Measurements from ENCODE around the gene HFM1. TPM values are rescaled to one million over a fixed set of nuclear protein-coding genes. Genes with fewer than 3 reads are reported as not detected.

Gene HFM1
- total RNA-seq, 1 donor from 2014 or later, result 0.29 TPM

- TF ChIP-seq CTCF (IDR thresholded peaks at IDR 0.05), result no peak
- Mint-ChIP-seq H3K27ac (no peak overlapping the region), H3K9me3 (peaks cover 8% of the 10 kb centered on the region), H3K27me3 (no peaks in the 10 kb centered on the region), H3K4me3 (no peak overlapping the region), H3K36me3 (ENCODE audit: low read depth) (no peaks in the 10 kb centered on the region), H3K4me1 (no peaks in the 10 kb centered on the region)
- CTCF ChIA-PET, result no interaction called here
- no peak for DNase-seq
- no peak for ATAC-seq (ENCODE audit: low read depth)
- POLR2A ChIA-PET, result no interaction called here
- intact Hi-C loops (cut with micrococcal nuclease), result no loop called here
Measured at GRCh38 chr1:91334856-91335255, 69.8 kb downstream of the HFM1 start.

GRCh38 chr1:91325456-91325855 is 79.2 kb downstream of the HFM1 start:
- ChIA-PET POLR2A (no interaction called here), CTCF (no interaction called here)
- Mint-ChIP-seq H3K4me3 (no peak overlapping the region), H3K27ac (no peak overlapping the region), H3K4me1 (no peaks in the 10 kb centered on the region), H3K36me3 (ENCODE audit: low read depth) (no peaks in the 10 kb centered on the region), H3K9me3 (peaks cover 1% of the 10 kb centered on the region), H3K27me3 (no peaks in the 10 kb centered on the region)
- intact Hi-C loops (cut with micrococcal nuclease), result no loop called here
- no peak for TF ChIP-seq CTCF (IDR thresholded peaks at IDR 0.05)
- no peak for ATAC-seq (ENCODE audit: low read depth)
- DNase-seq, result no peak

GRCh38 chr1:91314643-91315042 is 90.0 kb downstream of the HFM1 start:
- Mint-ChIP-seq H3K9me3 (peaks cover 7% of the 10 kb centered on the region), H3K27me3 (no peaks in the 10 kb centered on the region), H3K4me3 (no peak overlapping the region), H3K27ac (no peak overlapping the region), H3K36me3 (ENCODE audit: low read depth) (no peaks in the 10 kb centered on the region), H3K4me1 (no peaks in the 10 kb centered on the region)
- no peak for TF ChIP-seq CTCF (IDR thresholded peaks at IDR 0.05)
- intact Hi-C loops (cut with micrococcal nuclease), result no loop called here
- no peak for DNase-seq
- POLR2A ChIA-PET, result no interaction called here
- ATAC-seq (ENCODE audit: low read depth), result no peak
- CTCF ChIA-PET, result no interaction called here

- Mint-ChIP-seq H3K36me3 (ENCODE audit: low read depth) (no peaks in the 10 kb centered on the region), H3K27ac (no peak overlapping the region), H3K4me1 (no peaks in the 10 kb centered on the region), H3K9me3 (peaks cover 18% of the 10 kb centered on the region), H3K4me3 (no peak overlapping the region), H3K27me3 (no peaks in the 10 kb centered on the region)
- ChIA-PET POLR2A (no interaction called here), CTCF (no interaction called here)
- ATAC-seq (ENCODE audit: low read depth) (no peak), DNase-seq (no peak)
- intact Hi-C loops (cut with micrococcal nuclease), result no loop called here
- no peak for TF ChIP-seq CTCF (IDR thresholded peaks at IDR 0.05)
Measured at GRCh38 chr1:91311672-91312071, 93.0 kb downstream of the HFM1 start.

- no peak overlapping the region for H3K27ac Mint-ChIP-seq
- H3K27me3 Mint-ChIP-seq, result no peaks in the 10 kb centered on the region
- no peak overlapping the region for H3K4me3 Mint-ChIP-seq
- ChIA-PET CTCF (no interaction called here), POLR2A (no interaction called here)
- H3K36me3 Mint-ChIP-seq (ENCODE audit: low read depth), result no peaks in the 10 kb centered on the region
- H3K4me1 Mint-ChIP-seq, result no peaks in the 10 kb centered on the region
- no peak for TF ChIP-seq CTCF (IDR thresholded peaks at IDR 0.05)
- peaks cover 19% of the 10 kb centered on the region for H3K9me3 Mint-ChIP-seq
- DNase-seq, result no peak
- intact Hi-C loops (cut with micrococcal nuclease), result no loop called here
- ATAC-seq (ENCODE audit: low read depth), result no peak
Measured at GRCh38 chr1:91308544-91308943, 96.1 kb downstream of the HFM1 start.
